ENCODE data around the gene FAM98C. TPM values are rescaled to one million over a fixed set of nuclear protein-coding genes. Genes with fewer than 3 reads are reported as not detected.

FAM98C gene
- total RNA-seq, 1 donor from 2014 or later = 7.6 TPM

DNA sequence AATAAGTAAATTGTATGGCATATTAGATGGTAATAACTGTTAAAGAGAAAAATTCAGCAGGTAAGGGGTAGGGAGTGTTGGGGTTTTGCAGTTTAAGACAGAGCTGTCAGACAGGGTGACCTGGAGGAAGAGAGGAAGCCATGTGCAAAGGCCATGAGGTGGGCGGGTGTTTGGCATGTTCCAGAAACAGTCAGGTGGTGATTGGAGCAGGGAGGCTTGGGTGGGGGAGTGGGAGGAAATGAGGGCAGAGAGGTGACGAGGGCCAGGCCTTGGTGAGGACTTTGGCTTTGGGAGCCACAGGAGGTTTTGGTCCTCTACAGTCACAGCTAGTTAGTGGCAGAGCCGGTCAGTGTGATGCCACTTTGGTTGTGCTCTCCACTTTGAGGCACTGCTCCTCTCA is 50.7 kb downstream of the FAM98C start:
- no peak for DNase-seq (ENCODE audit: low read depth)

DNA sequence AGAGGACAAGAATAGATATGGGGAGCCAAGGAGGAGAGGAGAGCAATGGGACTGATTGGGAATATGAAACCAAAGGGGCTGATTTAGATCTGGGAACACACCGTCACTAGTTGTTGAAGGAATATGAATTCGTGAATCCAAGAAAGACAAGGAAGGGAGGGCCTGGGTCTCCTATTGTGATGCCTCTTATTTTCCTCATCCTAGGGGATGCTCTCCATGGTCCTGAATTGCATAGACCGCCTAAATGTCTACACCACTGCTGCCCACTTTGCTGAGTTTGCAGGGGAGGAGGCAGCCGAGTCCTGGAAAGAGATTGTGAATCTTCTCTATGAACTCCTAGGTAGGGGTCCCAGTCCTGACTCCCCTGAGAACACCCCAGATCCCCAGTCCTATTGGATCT is 52.1 kb downstream of the FAM98C start:
- no peak for DNase-seq (ENCODE audit: low read depth)

DNA sequence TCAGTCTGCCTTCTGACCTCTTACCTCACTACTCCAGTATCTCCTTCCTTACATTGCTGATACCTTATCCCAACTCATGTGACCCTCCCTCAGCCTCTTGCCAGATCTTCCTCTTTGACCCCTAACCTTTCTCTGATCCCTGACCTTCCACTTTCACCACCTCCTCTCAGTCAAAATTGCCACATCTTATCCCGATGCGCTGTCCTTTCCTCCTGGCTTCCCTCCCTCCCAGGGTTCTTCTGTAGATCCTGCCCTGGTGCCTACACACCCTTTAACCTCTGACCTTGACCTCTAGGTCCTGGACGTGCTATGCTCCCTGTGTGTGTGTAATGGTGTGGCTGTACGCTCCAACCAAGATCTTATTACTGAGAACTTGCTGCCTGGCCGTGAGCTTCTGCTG is 54.3 kb downstream of the FAM98C start:
- DNase-seq (ENCODE audit: low read depth) = no peak

DNA sequence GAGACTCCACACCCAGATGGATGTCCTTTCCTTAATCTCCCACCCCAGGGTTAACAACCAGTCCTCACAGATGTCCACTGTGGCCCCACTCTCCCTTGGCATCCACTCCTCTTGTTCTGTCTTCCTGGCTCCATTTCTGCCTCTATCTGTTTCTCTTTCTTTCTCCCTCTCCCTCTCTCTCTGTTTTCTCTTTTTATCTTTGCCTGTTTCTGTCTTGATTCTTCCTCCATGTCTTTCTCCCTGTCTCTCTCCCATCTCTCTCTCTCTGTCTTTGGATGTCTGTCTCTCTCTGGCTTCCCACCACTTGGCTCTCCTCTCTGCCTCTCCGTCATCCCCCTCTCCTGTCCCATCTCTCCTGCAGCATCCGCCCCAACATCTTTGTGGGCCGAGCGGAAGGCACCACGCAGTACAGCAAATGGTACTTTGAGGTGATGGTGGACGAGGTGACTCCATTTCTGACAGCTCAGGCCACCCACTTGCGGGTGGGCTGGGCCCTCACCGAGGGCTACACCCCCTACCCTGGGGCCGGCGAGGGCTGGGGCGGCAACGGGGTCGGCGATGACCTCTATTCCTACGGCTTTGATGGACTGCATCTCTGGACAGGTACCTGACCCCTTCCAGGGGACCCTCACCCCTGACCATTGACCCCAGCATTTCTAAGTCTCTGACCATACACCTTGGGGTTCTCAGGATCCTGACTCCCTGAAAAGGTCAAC is 55.0 kb downstream of the FAM98C start:
- no peak for DNase-seq (ENCODE audit: low read depth)

Other genes starting within 250 kb of the FAM98C start
- gene DPF1, start 178.9 kb upstream of the FAM98C start, total RNA-seq = 0.10 TPM in 1 of 2 replicates, not detected in the other
- 0.75 and 4.5 TPM in 2 replicates for gene PPP1R14A, start 146.7 kb upstream of the FAM98C start, total RNA-seq
- gene SPINT2, start 138.5 kb upstream of the FAM98C start, total RNA-seq = 535 and 1,121 TPM in 2 replicates
- gene C19orf33, start 98.8 kb upstream of the FAM98C start, total RNA-seq = 1.7 and 148 TPM in 2 replicates
- gene YIF1B, start 87.1 kb upstream of the FAM98C start, total RNA-seq = 51.3 and 72.8 TPM in 2 replicates
- 8.4 and 25.5 TPM in 2 replicates for gene KCNK6, start 83.2 kb upstream of the FAM98C start, total RNA-seq
- 0.87 and 1.4 TPM in 2 replicates for gene CATSPERG, start 67.3 kb upstream of the FAM98C start, total RNA-seq
- 206 and 397 TPM in 2 replicates for gene PSMD8, start 28.5 kb upstream of the FAM98C start, total RNA-seq
- 0.80 and 1.7 TPM in 2 replicates for gene GGN, start 15.1 kb upstream of the FAM98C start, total RNA-seq
- 0.17 and 1.4 TPM in 2 replicates for gene SPRED3, start 14.4 kb upstream of the FAM98C start, total RNA-seq
- not detected in 2 replicates for gene RASGRP4, start 23.1 kb downstream of the FAM98C start, total RNA-seq
- gene RYR1, start 30.6 kb downstream of the FAM98C start, total RNA-seq = 0.10 TPM in 1 of 2 replicates, not detected in the other
- gene MAP4K1, start 214.9 kb downstream of the FAM98C start, total RNA-seq = 0.25 TPM in 1 of 2 replicates, not detected in the other
- gene EIF3K, start 216.1 kb downstream of the FAM98C start, total RNA-seq = 328 and 420 TPM in 2 replicates
- 513 and 1,377 TPM in 2 replicates for gene ACTN4, start 244.6 kb downstream of the FAM98C start, total RNA-seq

Measured in renal cortical epithelial cell (primary cell).